ENCODE measurements around the gene IGLL1.
A peak's percentile ranks its signal among the peaks of the same experiment; 100 is the strongest.
"Not testable (repeated sequence)": the region's sequence is repeated elsewhere in the genome, so short reads cannot be mapped to it uniquely, and the experiment has no call there.

Gene IGLL1

DNA sequence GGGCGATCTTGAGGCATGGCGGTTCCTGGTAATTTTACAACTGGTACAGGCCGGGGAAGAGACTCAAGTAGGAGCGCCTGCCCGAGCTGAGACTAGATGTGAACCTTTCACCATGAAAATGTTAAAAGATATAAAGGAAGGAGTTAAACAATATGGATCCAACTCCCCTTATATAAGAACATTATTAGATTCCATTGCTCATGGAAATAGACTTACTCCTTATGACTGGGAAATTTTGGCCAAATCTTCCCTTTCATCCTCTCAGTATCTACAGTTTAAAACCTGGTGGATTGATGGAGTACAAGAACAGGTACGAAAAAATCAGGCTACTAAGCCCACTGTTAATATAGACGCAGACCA is 40.3 kb downstream of the IGLL1 start:
- H2BK5ac ChIP-seq (ENCODE audit: low read depth, low read length, poor library complexity, severe bottlenecking); H2BK15ac ChIP-seq (ENCODE audit: low read depth, poor library complexity, severe bottlenecking); H3K14ac ChIP-seq (ENCODE audit: low read length in 2 of 2); H2BK12ac ChIP-seq (ENCODE audit: low read length in 2 of 2); H3K36me3 ChIP-seq (ENCODE audit: control insufficient read depth in 1 of 2, insufficient read depth in 2 of 2, low read depth in 1 of 2, low read length in 2 of 2); H3K9me3 ChIP-seq (ENCODE audit: control insufficient read depth, low read length); H3K79me1 ChIP-seq (replicated peaks; ENCODE audit: low read length, poor library complexity, severe bottlenecking); H3K4me3 ChIP-seq (ENCODE audit: insufficient read depth in 1 of 2, low read depth in 1 of 2, low read length in 2 of 2); H4K8ac ChIP-seq (ENCODE audit: low read length); H3K9ac ChIP-seq (ENCODE audit: low read length); H2BK120ac ChIP-seq (ENCODE audit: low read depth, low read length); H2AK5ac ChIP-seq (ENCODE audit: low read length, severe bottlenecking); H3K4me2 ChIP-seq (ENCODE audit: low read length, poor library complexity, severe bottlenecking); H3K27ac ChIP-seq (ENCODE audit: low read length, poor library complexity, severe bottlenecking); H4K91ac ChIP-seq (ENCODE audit: low read length); H3K23ac ChIP-seq (ENCODE audit: low read length in 2 of 2); H3K4ac ChIP-seq (ENCODE audit: low read depth in 1 of 2, low read length in 2 of 2); H2AFZ ChIP-seq (ENCODE audit: low read depth, low read length); H3K4me1 ChIP-seq (ENCODE audit: control insufficient read depth, insufficient read depth, low read depth, low read length); DNase-seq: not testable (repeated sequence)
- Histone ChIP-seq H3K27me3 (ENCODE audit: control insufficient read depth in 1 of 2, insufficient read depth in 1 of 2, low read length in 2 of 2) (peaks cover 22 to 37% of the 10 kb centered on the region in 2 experiments), H3K18ac (ENCODE audit: low read depth in 1 of 2, low read length in 2 of 2) (peak overlapping the region in 1 of 2 experiments; percentile 18)
- WGBS = no CpG with 5 or more reads among the region's 7 CpGs

DNA sequence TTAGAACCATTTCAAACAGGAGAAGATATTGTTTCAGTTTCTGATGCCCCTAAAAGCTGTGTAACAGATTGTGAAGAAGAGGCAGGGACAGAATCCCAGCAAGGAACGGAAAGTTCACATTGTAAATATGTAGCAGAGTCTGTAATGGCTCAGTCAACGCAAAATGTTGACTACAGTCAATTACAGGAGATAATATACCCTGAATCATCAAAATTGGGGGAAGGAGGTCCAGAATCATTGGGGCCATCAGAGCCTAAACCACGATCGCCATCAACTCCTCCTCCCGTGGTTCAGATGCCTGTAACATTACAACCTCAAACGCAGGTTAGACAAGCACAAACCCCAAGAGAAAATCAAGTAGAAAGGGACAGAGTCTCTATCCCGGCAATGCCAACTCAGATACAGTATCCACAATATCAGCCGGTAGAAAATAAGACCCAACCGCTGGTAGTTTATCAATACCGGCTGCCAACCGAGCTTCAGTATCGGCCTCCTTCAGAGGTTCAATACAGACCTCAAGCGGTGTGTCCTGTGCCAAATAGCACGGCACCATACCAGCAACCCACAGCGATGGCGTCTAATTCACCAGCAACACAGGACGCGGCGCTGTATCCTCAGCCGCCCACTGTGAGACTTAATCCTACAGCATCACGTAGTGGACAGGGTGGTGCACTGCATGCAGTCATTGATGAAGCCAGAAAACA is 40.8 kb downstream of the IGLL1 start:
- Histone ChIP-seq H3K23ac (ENCODE audit: low read length in 2 of 2) (no peak overlapping the region), H3K4me3 (ENCODE audit: insufficient read depth in 1 of 2, low read depth in 1 of 2, low read length in 2 of 2) (peak overlapping the region in 1 of 2 experiments; percentile 60), H4K8ac (ENCODE audit: low read length) (no peak overlapping the region), H2AFZ (ENCODE audit: low read depth, low read length) (no peak overlapping the region), H4K91ac (ENCODE audit: low read length) (no peak overlapping the region), H3K4ac (ENCODE audit: low read depth in 1 of 2, low read length in 2 of 2) (peak overlapping the region in 1 of 2 experiments; percentile 30), H3K9ac (ENCODE audit: low read length) (no peak overlapping the region), H3K14ac (ENCODE audit: low read length in 2 of 2) (no peak overlapping the region), H3K9me3 (ENCODE audit: control insufficient read depth, low read length) (no peaks in the 10 kb centered on the region), H3K4me1 (ENCODE audit: control insufficient read depth, insufficient read depth, low read depth, low read length) (no peaks in the 10 kb centered on the region), H2BK5ac (ENCODE audit: low read depth, low read length, poor library complexity, severe bottlenecking) (no peak overlapping the region), H2BK15ac (ENCODE audit: low read depth, poor library complexity, severe bottlenecking) (no peak overlapping the region), H2AK5ac (ENCODE audit: low read length, severe bottlenecking) (no peak overlapping the region), H2BK12ac (ENCODE audit: low read length in 2 of 2) (peak overlapping the region; percentile 21 to 78), H3K79me1 (replicated peaks; ENCODE audit: low read length, poor library complexity, severe bottlenecking) (no peaks in the 10 kb centered on the region), H3K4me2 (ENCODE audit: low read length, poor library complexity, severe bottlenecking) (no peak overlapping the region), H3K27ac (ENCODE audit: low read length, poor library complexity, severe bottlenecking) (no peak overlapping the region), H3K27me3 (ENCODE audit: control insufficient read depth in 1 of 2, insufficient read depth in 1 of 2, low read length in 2 of 2) (peaks cover 22 to 34% of the 10 kb centered on the region in 2 experiments), H3K18ac (ENCODE audit: low read depth in 1 of 2, low read length in 2 of 2) (peak overlapping the region in 1 of 2 experiments; percentile 18), H3K36me3 (ENCODE audit: control insufficient read depth in 1 of 2, insufficient read depth in 2 of 2, low read depth in 1 of 2, low read length in 2 of 2) (no peaks in the 10 kb centered on the region), H2BK120ac (ENCODE audit: low read depth, low read length) (no peak overlapping the region)
- peak; percentile 76 for DNase-seq
- 42% methylated on average over 21 of the region's 21 CpGs for WGBS

DNA sequence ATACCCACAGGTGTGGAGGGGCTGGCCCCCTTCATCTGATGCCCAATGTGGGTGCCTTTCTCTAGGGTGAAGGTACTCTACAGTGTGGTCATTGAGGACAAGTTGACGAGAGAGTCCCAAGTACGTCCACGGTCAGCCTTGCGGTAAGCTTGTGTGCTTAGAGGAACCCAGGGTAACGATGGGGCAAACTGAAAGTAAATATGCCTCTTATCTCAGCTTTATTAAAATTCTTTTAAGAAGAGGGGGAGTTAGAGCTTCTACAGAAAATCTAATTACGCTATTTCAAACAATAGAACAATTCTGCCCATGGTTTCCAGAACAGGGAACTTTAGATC is 41.4 kb downstream of the IGLL1 start:
- H2AFZ ChIP-seq (ENCODE audit: low read depth, low read length); H3K4ac ChIP-seq (ENCODE audit: low read depth in 1 of 2, low read length in 2 of 2); H3K9ac ChIP-seq (ENCODE audit: low read length); H3K27ac ChIP-seq (ENCODE audit: low read length, poor library complexity, severe bottlenecking); H3K4me2 ChIP-seq (ENCODE audit: low read length, poor library complexity, severe bottlenecking); H3K14ac ChIP-seq (ENCODE audit: low read length in 2 of 2); H2BK5ac ChIP-seq (ENCODE audit: low read depth, low read length, poor library complexity, severe bottlenecking); H3K23ac ChIP-seq (ENCODE audit: low read length in 2 of 2); H3K4me1 ChIP-seq (ENCODE audit: control insufficient read depth, insufficient read depth, low read depth, low read length); H3K36me3 ChIP-seq (ENCODE audit: control insufficient read depth in 1 of 2, insufficient read depth in 2 of 2, low read depth in 1 of 2, low read length in 2 of 2); H2BK120ac ChIP-seq (ENCODE audit: low read depth, low read length); H3K79me1 ChIP-seq (replicated peaks; ENCODE audit: low read length, poor library complexity, severe bottlenecking); H3K4me3 ChIP-seq (ENCODE audit: insufficient read depth in 1 of 2, low read depth in 1 of 2, low read length in 2 of 2); H4K8ac ChIP-seq (ENCODE audit: low read length); H2AK5ac ChIP-seq (ENCODE audit: low read length, severe bottlenecking); DNase-seq; H2BK15ac ChIP-seq (ENCODE audit: low read depth, poor library complexity, severe bottlenecking); H4K91ac ChIP-seq (ENCODE audit: low read length); H3K9me3 ChIP-seq (ENCODE audit: control insufficient read depth, low read length): not testable (repeated sequence)
- peaks cover 23 to 31% of the 10 kb centered on the region in 2 experiments for H3K27me3 ChIP-seq (ENCODE audit: control insufficient read depth in 1 of 2, insufficient read depth in 1 of 2, low read length in 2 of 2)
- H3K18ac ChIP-seq (ENCODE audit: low read depth in 1 of 2, low read length in 2 of 2) = peak overlapping the region in 1 of 2 experiments; percentile 37
- WGBS = 91% methylated on average over 4 of the region's 6 CpGs
- peak overlapping the region; percentile 28 to 79 for H2BK12ac ChIP-seq (ENCODE audit: low read length in 2 of 2)

DNA sequence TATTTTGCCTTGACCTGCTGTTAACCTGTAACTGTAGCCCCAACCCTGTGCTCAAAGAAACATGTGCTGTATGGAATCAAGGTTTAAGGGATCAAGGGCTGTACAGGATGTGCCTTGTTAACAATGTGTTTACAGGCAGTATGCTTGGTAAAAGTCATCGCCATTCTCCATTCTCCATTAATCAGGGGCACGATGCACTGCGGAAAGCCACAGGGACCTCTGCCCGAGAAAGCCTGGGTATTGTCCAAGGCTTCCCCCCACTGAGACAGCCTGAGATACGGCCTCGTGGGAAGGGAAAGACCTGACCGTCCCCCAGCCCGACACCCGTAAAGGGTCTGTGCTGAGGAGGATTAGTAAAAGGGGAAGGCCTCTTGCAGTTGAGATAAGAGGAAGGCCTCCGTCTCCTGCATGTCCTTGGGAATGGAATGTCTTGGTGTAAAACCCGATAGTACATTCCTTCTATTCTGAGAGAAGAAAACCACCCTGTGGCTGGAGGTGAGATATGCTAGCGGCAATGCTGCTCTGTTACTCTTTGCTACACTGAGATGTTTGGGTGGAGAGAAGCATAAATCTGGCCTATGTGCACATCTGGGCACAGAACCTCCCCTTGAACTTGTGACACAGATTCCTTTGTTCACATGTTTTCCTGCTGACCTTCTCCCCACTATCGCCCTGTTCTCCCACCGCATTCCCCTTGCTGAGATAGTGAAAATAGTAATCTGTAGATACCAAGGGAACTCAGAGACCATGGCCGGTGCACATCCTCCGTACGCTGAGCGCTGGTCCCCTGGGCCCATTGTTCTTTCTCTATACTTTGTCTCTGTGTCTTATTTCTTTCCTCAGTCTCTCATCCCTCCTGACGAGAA is 42.0 kb downstream of the IGLL1 start:
- peak overlapping the region; percentile 36 for H2AFZ ChIP-seq (ENCODE audit: low read depth, low read length)

More for the DNA sequence above, 42.0 kb downstream of the IGLL1 start:
- WGBS = 46% methylated on average over 15 of the region's 19 CpGs
- H3K9me3 ChIP-seq (ENCODE audit: control insufficient read depth, low read length); H3K4me2 ChIP-seq (ENCODE audit: low read length, poor library complexity, severe bottlenecking); H3K4me1 ChIP-seq (ENCODE audit: control insufficient read depth, insufficient read depth, low read depth, low read length); H3K4me3 ChIP-seq (ENCODE audit: insufficient read depth in 1 of 2, low read depth in 1 of 2, low read length in 2 of 2); H3K23ac ChIP-seq (ENCODE audit: low read length in 2 of 2); H2BK15ac ChIP-seq (ENCODE audit: low read depth, poor library complexity, severe bottlenecking); H2AK5ac ChIP-seq (ENCODE audit: low read length, severe bottlenecking); H3K79me1 ChIP-seq (replicated peaks; ENCODE audit: low read length, poor library complexity, severe bottlenecking); H3K36me3 ChIP-seq (ENCODE audit: control insufficient read depth in 1 of 2, insufficient read depth in 2 of 2, low read depth in 1 of 2, low read length in 2 of 2); H3K14ac ChIP-seq (ENCODE audit: low read length in 2 of 2); H2BK120ac ChIP-seq (ENCODE audit: low read depth, low read length); H3K27ac ChIP-seq (ENCODE audit: low read length, poor library complexity, severe bottlenecking); H2BK5ac ChIP-seq (ENCODE audit: low read depth, low read length, poor library complexity, severe bottlenecking); H3K9ac ChIP-seq (ENCODE audit: low read length): not testable (repeated sequence)
- Histone ChIP-seq H3K18ac (ENCODE audit: low read depth in 1 of 2, low read length in 2 of 2) (peak overlapping the region; percentile 45 to 54), H2BK12ac (ENCODE audit: low read length in 2 of 2) (peak overlapping the region; percentile 28 to 79), H3K27me3 (ENCODE audit: control insufficient read depth in 1 of 2, insufficient read depth in 1 of 2, low read length in 2 of 2) (peaks cover 27 to 31% of the 10 kb centered on the region in 2 experiments), H4K8ac (ENCODE audit: low read length) (peak overlapping the region; percentile 85), H4K91ac (ENCODE audit: low read length) (peak overlapping the region; percentile 4), H3K4ac (ENCODE audit: low read depth in 1 of 2, low read length in 2 of 2) (peak overlapping the region; percentile 27 to 53)
- DNase-seq = peak; percentile 52
